AG04449 (cell line): ENCODE results near the gene NDUFV1.

ENCODE experiments used
- CTCF ChIA-PET: fragments of 350-600 bp; formaldehyde crosslinking; extraction: SDS; loops from one replicate; lab custom pipeline; 2021; ENCODE audit warnings: antibody characterized with exemption; lab: Yijun Ruan, JAX
- POLR2A ChIA-PET: fragments of 400-600, 350-600 bp; formaldehyde crosslinking; extraction: SDS; loops from one replicate; lab custom pipeline; 2020; ENCODE audit warnings: antibody characterized with exemption, inconsistent platforms; lab: Yijun Ruan, JAX
- DNase-seq: peaks from one replicate; pipeline ENCODE4 v3.0.0-alpha.2; 2010; ENCODE audit warnings: low read depth, low spot score
- H3K4me3 ChIP-seq: 2 replicates; pipeline ENCODE4 v1.5.1; 2011; ENCODE audit warnings: low read depth, mild to moderate bottlenecking, control low read depth, low read length
- TF ChIP-seq, protein P1 (sequence below): IDR thresholded peaks from one replicate; pipeline ENCODE4 v1.5.1; 2011; ENCODE audit warnings: mild to moderate bottlenecking, moderate library complexity, low read length, control low read depth, inconsistent platforms; ENCODE audit not compliant: insufficient read depth; ENCODE audit errors: missing control alignments

NDUFV1 gene

DNA sequence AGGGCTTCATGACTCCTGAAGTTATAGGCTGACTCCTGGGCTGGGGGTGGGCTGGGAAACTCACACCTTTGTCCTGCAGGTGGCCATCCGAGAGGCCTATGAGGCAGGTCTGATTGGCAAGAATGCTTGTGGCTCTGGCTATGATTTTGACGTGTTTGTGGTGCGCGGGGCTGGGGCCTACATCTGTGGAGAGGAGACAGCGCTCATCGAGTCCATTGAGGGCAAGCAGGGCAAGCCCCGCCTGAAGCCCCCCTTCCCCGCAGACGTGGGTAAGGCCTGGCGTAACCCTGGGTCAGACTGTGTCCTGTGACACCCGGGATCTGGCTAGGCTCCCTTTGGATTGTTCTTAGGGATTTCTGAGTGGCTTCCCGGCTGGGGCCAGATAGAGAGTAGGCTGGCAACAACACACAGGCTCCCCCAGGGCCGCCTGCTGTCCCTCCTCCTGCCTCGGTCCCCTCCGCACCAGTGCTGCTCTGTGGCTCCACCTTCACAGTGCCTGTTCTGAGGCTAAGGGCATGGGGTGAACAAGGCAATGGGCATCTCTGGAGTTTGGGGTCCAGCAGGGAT is 3.6 kb downstream of the NDUFV1 start:
- no peak for DNase-seq
- H3K4me3 ChIP-seq = no peak overlapping the region
- TF ChIP-seq, protein P1, sequence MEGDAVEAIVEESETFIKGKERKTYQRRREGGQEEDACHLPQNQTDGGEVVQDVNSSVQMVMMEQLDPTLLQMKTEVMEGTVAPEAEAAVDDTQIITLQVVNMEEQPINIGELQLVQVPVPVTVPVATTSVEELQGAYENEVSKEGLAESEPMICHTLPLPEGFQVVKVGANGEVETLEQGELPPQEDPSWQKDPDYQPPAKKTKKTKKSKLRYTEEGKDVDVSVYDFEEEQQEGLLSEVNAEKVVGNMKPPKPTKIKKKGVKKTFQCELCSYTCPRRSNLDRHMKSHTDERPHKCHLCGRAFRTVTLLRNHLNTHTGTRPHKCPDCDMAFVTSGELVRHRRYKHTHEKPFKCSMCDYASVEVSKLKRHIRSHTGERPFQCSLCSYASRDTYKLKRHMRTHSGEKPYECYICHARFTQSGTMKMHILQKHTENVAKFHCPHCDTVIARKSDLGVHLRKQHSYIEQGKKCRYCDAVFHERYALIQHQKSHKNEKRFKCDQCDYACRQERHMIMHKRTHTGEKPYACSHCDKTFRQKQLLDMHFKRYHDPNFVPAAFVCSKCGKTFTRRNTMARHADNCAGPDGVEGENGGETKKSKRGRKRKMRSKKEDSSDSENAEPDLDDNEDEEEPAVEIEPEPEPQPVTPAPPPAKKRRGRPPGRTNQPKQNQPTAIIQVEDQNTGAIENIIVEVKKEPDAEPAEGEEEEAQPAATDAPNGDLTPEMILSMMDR = no peak
- ChIA-PET CTCF (interaction anchor here (3.0 kb wide), 1 partner anchor 18 kb away, joined by 33 read pairs; the partner anchor contains the start of gene NUDT8), POLR2A (no interaction called here)

DNA sequence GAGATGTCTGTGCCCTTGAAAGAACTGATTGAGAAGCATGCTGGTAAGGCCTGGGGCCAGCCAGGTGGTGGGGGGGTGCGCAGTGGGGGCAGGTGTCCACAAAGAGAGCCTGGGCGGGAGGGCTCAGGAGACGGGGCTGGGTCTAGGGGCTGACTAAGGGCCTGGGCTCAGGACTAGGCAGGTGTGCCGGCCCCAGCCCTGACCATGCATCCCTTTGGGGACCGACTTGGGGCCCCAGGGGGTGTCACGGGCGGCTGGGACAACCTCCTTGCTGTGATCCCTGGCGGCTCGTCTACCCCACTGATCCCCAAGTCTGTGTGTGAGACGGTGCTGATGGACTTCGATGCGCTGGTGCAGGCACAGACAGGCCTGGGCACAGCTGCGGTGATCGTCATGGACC is 4.4 kb downstream of the NDUFV1 start:
- H3K4me3 ChIP-seq = no peak overlapping the region
- ChIA-PET CTCF (interaction anchor here (7.7 kb wide), 1 partner anchor 17 kb away, joined by 104 read pairs; the partner anchor contains the start of gene NUDT8), POLR2A (no interaction called here)
- TF ChIP-seq, protein P1 = no peak
- no peak for DNase-seq

- POLR2A ChIA-PET = no interaction called here
- CTCF ChIA-PET = interaction anchor here (0.9 to 7.7 kb wide), 2 partner anchors 17 to 19 kb away, joined by 3 to 104 read pairs; partner anchors contain the start of gene NUDT8
These were observed 5.2 kb downstream of the NDUFV1 start for GRCh38 chr11:67611704-67612587.

DNA sequence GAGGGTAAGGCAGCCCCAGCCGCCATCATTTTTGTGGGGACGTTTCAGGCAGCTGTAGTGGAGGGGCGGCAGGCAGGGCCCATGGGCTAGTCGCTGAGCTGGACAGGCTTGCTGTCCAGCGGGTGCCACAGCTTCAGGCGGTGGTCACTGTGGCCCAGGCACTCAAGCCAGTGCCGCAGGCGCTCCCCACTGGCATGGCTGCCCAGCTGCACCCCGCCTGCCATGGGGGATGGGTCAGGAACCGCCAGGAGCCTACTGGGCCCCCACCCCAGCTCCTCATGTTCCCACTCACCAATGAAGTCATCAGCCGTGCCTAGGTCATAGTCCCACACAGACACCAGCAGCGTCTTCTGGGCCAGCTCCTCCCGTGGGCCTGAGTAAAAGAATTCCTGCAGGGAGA is 6.0 kb downstream of the NDUFV1 start:
- ChIA-PET CTCF (interaction anchor here (0.9 to 7.7 kb wide), 2 partner anchors 16 to 20 kb away, joined by 3 to 104 read pairs; partner anchors contain the start of gene NUDT8), POLR2A (no interaction called here)
- H3K4me3 ChIP-seq = no peak overlapping the region
- no peak for DNase-seq
- TF ChIP-seq, protein P1 = no peak

More at GRCh38 chr11:67611704-67612587, 5.2 kb downstream of the NDUFV1 start:
- no peak overlapping the region for H3K4me3 ChIP-seq
- TF ChIP-seq, protein P1 = no peak
- DNase-seq = no peak

- no peak overlapping the region for H3K4me3 ChIP-seq
- CTCF ChIA-PET = interaction anchor here (0.9 to 7.7 kb wide), 12 partner anchors 8 to 53 kb away, joined by 3 to 104 read pairs (median 5); partner anchors contain the start of genes GSTP1 and NUDT8
- TF ChIP-seq, protein P1 = no peak
- POLR2A ChIA-PET = no interaction called here
- no peak for DNase-seq
These were observed 6.7 kb downstream of the NDUFV1 start for GRCh38 chr11:67613313-67613959.
